C1 segment of cervical spinal cord (tissue), 14 donors: ENCODE data around the gene USP36.

Source experiments
- DNase-seq, 14 donors: peaks; one replicate each; lab custom pipeline; 2025; lab: John Stamatoyannopoulos, UW

Gene USP36

DNA sequence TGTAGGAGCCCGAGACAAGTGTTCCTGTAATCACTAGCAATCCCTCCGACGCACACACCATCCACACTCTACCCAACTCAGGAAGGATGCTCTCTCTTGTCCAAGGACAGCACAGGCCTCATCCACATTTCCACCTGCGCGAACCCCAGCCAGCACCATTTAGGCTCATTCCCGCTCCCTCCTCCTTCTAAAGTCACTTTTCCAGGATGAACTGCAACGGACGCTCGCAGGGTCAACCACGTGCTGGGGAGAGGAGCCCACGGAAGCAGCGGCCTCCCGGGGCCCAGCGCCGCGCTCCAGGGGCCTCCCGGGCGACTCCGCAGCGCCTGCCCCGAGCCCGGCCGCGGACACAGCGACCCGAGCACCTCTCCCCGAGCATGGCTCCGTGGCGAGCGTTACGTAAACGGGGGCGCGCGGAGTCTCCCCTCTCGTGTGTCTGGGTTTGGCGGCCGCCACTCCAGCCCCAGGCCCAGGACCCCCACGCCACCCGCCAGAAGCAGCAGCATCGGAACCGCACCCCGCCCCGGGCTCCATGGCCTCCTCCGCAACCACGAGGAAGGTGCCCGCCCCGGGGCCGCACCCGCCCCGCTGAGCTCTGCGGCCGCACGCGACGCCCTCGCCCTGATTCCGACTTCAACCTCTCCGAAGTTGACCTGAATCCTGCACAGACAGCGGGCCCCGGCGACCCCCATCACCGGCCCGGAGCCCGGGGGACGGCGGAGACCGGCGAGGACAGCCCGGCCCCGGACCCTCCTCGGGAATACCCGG lies 668 bp downstream of the USP36 start:
- peak in 4 of 14 donors; percentile 44 to 64 (median 55) for DNase-seq

DNA sequence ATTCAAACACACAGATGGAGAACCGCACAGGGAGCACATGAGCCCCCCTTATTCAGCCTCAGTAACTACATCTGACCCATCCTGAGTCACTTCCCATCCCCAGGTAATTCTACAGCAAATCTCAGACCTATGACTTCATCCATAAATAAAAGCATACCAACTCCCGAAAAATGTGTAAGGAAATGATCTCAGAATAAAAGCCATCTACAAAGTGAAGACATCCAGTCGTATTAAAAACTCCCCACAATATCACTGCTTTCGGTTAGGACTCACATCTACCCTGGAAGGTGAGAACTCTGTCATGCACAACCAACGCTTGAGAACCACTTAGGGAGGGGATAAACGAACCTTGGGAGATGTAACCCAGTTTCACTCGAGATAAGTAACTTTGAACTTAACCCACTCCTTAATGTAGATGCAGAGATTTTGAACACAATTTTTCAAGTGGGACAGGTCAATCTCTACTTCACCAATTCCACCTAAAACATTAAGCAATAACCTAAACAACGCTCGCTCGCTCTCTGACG lies 1.3 kb downstream of the USP36 start:
- DNase-seq = no peak

DNA sequence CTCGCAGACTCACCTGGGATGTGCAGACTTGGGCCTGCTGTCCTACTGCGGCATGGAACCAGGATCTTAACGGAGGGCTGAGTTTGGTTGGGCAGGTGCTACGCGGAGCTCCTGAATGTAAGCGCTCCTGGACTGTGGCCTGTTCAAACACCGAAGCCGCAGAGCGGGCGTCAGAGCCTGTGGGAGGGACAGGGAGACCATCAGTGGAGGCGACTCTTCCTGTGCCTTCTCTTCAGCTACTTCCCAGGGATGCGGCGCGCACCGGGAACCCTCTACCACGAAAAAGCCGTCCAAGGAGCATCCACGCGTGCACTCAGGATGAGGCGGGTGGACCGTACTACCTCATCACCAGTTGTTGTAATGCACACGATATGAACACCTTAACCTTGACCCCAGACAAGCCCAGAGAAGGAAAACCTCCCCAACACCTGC lies 2.0 kb downstream of the USP36 start:
- DNase-seq = no peak

DNA sequence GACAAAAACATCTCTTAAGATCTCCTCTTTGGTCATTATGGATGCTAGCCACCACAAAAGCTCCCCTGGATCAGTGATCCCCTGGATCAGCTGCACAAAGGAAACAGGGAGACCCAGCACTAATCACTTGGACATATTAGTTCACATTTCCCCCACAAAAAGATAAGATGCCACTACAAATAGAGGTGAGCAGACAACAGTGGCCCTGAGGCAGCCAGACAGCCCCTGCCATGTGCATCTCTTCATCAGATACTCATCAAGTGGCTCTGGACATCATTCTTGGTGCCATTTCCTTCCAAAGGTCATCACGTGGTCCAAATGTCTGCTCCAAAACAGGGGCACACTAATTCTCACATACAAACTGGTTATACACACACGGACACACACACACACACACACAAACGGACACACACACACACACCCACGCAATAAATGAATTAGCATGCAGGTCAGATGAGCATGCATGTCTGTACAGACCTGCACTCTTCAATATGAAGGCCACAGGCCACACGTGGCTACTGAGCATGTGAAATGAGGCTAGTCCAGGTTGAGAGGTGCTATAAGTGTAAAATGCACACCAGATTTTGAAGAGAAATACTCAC lies 4.1 kb downstream of the USP36 start:
- no peak for DNase-seq

DNA sequence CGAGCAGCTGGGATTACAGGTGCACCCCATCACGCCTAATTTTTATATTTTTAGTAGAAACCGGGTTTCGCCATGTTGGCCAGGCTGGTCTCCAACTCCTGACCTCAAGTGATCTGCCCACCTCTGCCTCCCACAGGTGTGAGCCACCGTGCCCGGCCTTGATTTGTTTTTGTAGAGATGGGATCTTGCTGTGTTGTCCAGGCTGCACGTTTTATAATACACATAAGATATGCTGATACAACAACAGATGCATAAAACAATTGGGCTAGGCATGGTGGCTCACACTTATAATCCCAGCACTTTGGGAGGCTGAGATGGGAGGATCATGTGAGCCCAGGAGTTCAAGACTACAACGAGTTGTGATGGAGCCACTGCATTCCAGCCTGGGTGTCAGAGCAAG lies 6.0 kb downstream of the USP36 start:
- DNase-seq = no peak

DNA sequence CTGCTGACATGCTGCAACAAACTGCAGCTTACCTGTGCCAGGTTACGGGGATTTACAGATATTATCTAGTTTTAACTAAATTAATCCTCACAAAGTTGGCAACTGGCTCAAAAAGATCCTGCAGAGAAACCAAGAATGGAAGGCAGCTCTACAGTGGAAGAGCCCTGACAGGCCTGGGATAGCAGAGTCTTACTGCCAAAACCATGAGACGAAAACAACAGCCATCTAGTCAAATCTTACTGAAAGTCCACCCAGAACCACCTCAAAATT lies 8.1 kb downstream of the USP36 start:
- no peak for DNase-seq

DNA sequence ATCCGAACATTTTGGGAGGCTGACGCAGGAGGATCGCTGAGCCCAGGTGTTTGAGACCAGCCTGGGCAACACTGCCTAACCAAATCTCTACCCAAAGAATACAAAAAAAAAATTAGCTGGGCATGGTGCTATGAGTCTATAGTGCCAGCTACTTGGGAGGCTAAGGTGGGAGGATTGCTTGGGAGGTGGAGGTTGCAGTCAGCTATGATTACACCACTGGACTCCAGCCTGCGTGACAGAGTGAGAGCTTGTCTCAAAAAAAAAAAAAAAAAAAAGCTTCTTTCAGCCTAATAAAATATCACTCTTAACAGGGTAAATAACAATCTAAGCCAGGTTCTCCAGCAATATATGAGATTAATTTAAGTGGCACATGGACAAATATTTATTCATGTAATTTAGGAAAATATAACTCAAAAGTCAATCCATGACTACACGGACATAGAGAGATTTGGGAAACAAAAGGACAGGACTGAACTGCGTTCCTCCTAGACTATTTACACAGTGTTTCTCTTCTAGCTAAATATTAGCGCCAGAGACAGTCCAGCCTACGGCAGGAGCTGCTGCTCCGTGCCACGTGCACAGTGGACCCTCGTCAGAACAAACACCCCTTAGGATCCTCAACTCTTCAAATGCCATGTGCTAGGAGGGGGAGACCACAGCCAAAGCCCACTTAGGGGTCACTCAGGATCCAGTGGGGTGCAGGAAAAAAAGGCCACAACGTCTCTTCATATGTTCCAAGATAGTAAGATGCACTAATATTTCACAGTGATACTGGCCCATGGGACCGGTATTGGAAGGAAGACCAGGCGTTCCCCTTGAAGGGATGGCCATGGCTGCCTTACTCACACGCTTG lies 8.7 kb downstream of the USP36 start:
- DNase-seq = no peak

DNA sequence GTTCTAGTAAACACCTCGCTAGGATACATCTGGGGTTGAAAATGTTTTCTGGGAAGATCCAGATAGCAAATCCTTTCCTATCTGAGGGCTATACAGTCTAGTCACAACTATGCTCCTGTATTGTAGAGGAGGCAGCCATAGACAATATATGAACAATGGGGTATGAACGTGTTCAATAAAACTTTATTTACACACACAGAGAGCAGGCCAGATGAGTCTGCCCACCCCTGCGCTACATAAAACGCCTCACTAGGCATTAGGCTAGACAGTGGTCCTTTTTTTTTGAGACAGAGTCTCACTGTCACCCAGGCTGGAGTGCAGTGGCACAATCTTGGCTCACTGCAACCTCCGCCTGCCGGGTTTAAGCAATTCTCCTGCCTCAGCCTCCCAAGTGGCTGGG lies 11.1 kb downstream of the USP36 start:
- DNase-seq = no peak

DNA sequence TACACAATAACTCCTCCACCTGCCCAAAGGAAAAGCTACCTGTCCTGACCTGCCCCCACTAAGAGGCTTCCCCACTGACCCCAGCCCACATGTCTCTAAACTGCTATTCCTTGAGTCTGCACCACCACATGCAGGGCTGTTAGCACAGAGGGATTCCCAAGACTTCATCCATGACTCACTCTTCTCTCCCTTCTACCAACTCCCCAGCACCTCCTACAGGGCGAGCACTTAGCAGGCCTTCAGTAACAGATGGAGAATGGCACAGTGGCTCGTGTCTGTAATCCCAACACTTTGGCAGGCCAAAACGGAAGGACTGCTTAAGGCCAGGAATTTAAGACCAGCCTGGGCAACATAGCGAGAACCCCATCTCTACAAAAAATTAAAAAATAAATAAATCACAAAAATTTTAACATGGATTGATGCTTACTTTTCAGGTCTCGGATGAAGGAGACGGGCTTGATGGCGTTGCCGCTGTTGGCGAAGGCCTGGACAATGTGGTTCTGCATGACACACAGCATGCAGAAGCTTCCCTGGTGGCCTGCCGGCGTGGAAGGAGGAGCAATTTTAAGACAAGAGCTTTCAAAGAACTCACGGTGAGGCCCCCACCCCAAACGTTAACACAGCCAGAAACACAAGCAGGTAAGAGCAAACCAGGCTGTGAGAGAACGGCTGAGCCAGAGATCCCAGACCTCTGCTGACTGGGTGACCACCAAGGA lies 12.0 kb downstream of the USP36 start:
- DNase-seq = no peak

DNA sequence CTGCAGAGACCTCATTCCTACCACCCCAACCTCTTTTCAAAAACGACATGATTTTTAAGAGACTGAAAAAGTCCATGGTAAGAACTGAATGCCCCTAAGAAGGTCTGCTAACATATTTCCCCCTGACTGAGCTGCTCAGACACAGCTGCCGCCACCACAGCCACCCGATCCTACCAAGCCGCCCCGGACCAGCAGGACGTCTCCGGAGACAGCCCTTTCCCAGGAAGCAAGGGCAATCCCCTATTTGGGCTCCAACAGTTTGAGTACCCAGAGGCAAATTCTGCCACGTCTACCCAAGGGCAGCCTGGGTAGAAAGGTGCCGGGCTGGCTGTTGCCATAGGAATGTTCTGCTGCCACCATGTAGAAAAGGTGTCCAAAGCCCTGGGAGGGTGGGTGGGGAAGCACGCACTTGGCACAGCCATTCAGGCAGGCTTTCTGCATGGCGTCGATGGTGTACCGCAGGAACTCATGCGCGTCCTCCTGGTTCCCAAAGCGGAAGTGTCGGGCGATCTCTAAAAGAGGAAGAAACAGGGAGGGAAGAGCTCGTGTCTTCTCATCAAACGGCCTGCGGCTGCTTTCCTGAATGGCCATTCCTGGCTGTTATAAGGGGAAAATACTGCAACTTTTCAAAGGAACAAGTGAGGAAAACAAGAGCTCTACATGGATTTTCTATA lies 13.6 kb downstream of the USP36 start:
- DNase-seq = peak in 5 of 14 donors; percentile 11 to 46 (median 42)

DNA sequence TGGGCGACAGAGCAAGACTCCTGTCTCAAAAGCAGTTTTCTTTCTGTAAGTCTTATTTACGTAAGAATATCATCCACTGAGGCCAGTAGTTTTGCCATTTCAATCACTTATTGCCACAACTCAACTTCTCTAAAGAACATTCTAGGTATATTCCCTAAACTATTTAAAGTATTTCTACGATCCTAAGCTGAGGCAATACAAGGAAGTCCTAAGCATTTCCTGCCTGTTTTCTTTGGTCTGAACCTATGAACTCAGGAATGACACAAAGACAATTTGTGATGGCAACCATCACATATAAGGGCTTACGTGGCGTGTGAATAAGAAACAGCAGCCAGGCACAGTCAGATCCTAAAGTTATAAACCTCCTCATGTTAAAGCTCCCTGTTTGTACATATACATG lies 14.2 kb downstream of the USP36 start:
- no peak for DNase-seq

DNA sequence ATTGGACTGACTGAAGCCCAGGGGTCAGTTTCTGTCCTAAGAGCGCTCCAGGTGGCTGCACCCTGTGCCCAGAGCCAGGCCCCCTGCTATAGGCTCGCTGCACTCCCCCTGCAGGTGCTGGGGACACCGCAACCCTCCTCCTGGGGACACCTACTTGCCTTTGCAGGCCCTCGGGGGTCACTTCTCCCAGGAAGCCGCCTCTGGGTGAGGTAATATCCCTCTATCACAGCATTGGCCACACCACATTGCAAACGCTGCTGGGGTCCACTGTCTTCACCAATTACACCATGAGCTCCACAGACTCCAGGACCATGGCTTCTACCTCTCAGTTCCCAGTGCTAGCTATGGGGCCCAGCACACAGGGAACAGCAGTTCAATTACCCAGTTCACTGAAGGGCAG lies 14.9 kb downstream of the USP36 start:
- DNase-seq = no peak

DNA sequence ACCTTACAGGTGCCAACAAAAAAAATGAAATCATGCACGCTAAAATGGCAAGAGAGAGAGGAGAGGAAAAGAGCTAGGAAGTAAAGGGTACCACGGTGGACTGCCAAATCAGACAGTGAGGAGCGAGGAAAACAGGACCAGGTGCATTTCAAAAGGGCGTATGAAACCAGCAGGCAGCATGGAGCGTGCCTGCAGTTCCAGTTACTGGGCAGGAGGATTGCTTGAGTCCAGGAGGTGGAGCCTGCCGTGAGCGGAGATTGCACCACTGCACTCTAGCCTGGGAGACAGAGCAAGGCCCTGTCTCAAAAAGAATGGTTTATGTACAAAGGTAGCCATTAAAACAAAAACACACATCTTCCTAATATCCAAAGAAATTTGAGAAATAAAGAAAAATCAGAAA lies 16.4 kb downstream of the USP36 start:
- no peak for DNase-seq

DNA sequence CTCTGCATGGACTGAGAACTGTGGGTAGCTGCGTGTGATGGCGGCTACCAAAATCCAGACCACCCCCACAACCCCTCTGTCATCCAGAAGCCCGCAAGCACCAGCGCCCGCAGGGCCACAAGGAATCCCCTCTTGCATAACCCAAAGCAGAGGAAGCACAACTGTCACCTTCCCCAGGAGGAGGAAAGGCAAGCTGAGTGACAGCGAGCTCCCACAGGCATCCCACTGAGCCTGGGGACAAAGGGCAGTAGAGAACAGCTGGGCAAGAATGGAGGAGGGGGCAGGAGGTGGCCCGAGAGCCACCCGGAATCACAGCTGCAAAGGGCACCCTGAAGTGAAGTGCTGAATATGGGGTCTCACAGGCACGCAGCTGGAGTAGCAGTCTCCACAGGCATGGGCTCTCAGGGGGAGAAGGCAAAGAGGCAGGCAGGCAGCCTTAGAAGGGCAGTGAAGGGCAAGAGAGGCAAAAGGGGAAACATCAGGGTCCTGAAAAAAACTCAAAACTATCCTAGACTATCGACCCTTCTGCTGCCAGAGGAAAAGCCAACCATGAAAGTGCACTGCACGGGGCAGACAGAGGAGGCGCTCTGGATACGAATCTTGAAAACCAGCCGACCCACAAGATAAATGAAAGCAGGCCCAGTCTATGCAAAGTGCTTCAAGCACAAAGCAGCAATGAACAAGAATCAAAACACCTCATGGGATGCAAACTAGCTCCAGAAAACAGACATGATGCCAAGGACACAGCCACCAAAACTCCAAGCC lies 17.1 kb downstream of the USP36 start:
- no peak for DNase-seq

DNA sequence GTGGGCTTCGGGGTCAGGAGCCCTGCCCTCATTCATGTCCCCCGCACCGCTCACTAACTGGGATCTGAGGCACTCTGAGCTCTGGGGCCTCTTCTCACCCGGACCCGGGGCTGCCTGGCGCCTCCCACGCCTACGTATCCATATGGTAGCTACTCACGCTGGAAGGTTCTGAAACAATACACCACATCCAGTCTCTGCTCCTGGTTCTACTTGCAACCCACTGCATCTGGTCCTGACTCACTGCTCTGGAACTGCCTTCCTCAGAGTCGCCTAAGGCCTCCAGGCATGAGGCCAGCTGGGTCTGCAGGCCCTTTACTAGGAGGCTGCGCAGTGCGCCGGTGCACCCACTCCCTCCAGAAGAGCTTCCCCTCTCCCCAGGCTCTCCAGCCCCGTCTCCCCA lies 18.1 kb downstream of the USP36 start:
- DNase-seq = peak in 2 of 14 donors; percentile 15 to 58

DNA sequence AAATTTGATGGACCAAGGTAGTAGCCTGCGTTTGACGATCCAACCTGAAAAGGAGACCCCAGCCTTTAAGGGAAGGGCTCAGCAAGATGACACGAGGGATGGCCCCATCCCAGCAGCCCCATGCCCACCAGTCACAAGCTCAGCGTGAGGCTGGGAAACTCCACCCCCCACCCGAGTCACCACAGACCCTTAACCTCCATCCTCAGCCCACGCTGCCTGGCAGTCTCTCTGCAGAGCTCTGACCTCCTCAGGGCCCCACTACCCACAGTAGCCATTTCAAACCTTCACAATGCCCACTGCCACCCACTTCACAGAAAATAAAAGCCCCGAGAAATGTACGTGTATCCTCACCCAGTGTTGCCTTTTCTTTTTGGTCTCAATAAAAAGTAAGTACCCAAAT lies 18.7 kb downstream of the USP36 start:
- DNase-seq = no peak

DNA sequence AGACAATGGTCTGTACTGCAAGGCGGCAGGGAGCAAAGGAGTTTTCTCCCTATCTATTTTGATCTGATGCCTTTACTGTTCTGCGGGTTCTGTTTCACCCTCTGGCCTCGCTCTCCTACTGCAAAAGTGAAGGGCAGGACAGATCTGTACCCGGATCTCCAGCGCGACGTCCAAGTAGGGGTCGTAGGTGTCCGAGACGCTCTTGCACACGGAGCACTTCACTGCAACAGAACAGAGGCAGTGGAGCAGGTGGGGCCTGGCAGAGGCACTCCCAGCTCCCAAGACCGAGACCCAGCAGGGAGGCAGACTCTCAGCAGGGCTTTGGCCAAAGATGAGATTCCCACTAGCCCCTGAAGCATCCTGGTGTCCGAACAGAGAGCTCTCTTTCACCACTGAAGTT lies 19.8 kb downstream of the USP36 start:
- no peak for DNase-seq

DNA sequence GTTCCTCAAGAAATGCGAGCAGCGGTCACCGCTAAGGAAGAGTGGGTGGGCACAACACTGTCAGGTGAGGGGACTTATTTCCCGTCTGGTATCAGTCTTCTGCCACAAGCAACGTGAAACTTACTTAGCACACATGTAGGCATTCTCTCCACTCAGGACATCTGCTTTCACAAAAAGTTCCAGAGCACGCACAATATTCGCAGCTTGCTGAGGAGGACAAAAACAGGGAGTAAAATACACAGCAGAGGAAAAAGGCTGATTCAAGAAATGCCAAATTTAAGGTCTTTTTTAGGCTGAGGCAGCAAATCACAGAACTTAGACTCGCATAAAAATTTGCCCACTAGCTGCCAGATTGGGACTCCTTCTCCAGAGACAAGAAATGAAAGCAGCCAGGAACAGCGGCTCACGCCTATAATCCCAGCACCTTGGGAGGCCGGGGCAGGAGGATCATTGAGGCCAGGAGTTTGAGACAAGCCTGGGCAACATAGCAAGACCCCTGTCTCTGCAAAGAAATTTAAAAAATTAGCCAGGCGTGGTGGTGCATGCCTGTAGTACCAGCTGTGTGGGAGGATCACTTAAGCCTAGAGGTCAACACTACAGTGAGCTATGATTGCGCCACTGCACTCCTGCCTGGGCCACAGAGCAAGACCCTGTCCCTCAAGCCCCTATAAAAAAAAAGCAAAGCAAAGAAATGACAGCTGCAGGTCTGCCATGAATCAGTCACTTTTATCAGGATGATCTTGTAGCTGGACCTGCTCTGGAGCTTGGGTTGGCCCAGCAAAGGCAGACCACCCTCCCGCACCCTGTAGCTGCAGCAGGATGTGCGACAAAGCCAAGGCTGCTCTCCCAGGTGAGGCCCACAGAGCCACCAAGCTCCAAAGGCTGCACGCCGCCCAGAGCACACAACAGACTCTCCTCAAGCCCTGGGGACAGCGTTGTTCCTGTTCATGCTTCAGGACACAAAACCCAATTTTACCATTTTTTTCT lies 20.5 kb downstream of the USP36 start:
- no peak for DNase-seq

DNA sequence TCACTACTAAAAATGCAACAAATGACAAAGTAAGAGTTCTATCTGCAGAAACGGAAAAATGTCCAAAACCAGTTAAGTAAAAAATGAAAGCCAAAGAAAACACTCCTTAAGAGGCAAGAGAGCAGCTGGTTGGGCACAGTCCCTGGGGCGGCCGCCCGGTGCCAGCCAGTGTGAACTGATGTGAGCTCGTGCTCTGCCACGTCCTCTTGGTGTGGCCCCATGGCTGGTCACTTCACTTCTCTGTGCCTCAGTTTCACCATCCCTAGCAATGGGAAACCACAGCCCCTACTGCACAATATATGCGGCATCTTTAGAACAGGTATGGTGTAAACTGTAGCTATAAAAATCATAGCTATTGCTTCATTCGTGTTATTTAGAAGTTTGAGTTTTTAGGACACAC lies 21.2 kb downstream of the USP36 start:
- no peak for DNase-seq
